BLaER1 (cell line): ENCODE results near the gene ATN1.

ENCODE experiments used
- H3K27ac ChIP-seq: shearing (Covaris generic); formaldehyde crosslinking; 2 replicates; pipeline ENCODE4 v1.8.1; 2022
- H3K27me3 ChIP-seq: shearing (Covaris generic); formaldehyde crosslinking; 2 replicates; pipeline ENCODE4 v1.8.1; 2022
- H3K36me3 ChIP-seq: shearing (Covaris generic); formaldehyde crosslinking; 2 replicates; pipeline ENCODE4 v1.8.1; 2022
- H3K4me1 ChIP-seq: shearing (Covaris generic); formaldehyde crosslinking; 2 replicates; pipeline ENCODE4 v1.8.1; 2022
- H3K4me2 ChIP-seq: shearing (Covaris generic); formaldehyde crosslinking; 2 replicates; pipeline ENCODE4 v1.8.1; 2022
- H3K4me3 ChIP-seq: shearing (Covaris generic); formaldehyde crosslinking; 2 replicates; pipeline ENCODE4 v1.8.1; 2022
- H3K9ac ChIP-seq: shearing (Covaris generic); formaldehyde crosslinking; 2 replicates; pipeline ENCODE4 v1.8.1; 2022
- H3K9me3 ChIP-seq: shearing (Covaris generic); formaldehyde crosslinking; 2 replicates; pipeline ENCODE4 v1.8.1; 2022
- H4K20me1 ChIP-seq: shearing (Covaris generic); formaldehyde crosslinking; 2 replicates; pipeline ENCODE4 v1.8.1; 2022
- Cebpa-rat ChIP-seq: shearing (Covaris generic); IDR thresholded peaks from 2 replicates; pipeline ENCODE4 v1.8.1; 2022

ATN1 gene

GRCh38 chr12:6980740-6981139, 53.0 kb downstream of the ATN1 start:
- Histone ChIP-seq H3K27me3 (no peaks in the 10 kb centered on the region), H4K20me1 (no peaks in the 10 kb centered on the region), H3K4me3 (no peak overlapping the region), H3K4me1 (no peaks in the 10 kb centered on the region), H3K9me3 (no peaks in the 10 kb centered on the region), H3K27ac (no peak overlapping the region), H3K9ac (no peak overlapping the region), H3K4me2 (no peak overlapping the region), H3K36me3 (peaks cover 100% of the 10 kb centered on the region)
- TF ChIP-seq Cebpa-rat = no peak

GRCh38 chr12:6981152-6982052, 53.6 kb downstream of the ATN1 start:
- Histone ChIP-seq H3K9ac (no peak overlapping the region), H3K27me3 (no peaks in the 10 kb centered on the region), H4K20me1 (no peaks in the 10 kb centered on the region), H3K36me3 (peaks cover 100% of the 10 kb centered on the region), H3K27ac (no peak overlapping the region), H3K4me3 (no peak overlapping the region), H3K9me3 (no peaks in the 10 kb centered on the region), H3K4me2 (no peak overlapping the region), H3K4me1 (no peaks in the 10 kb centered on the region)
- TF ChIP-seq Cebpa-rat = no peak

- Histone ChIP-seq H3K4me2 (no peak overlapping the region), H4K20me1 (no peaks in the 10 kb centered on the region), H3K9ac (no peak overlapping the region), H3K27ac (no peak overlapping the region), H3K9me3 (no peaks in the 10 kb centered on the region), H3K36me3 (peaks cover 99% of the 10 kb centered on the region), H3K4me1 (no peaks in the 10 kb centered on the region), H3K4me3 (no peak overlapping the region), H3K27me3 (no peaks in the 10 kb centered on the region)
- TF ChIP-seq Cebpa-rat = no peak
Measured at GRCh38 chr12:6982532-6982931, 54.8 kb downstream of the ATN1 start.

- no peak for TF ChIP-seq Cebpa-rat
Measured at GRCh38 chr12:6987956-6988553, 60.3 kb downstream of the ATN1 start.

More at GRCh38 chr12:6987956-6988553, 60.3 kb downstream of the ATN1 start:
- Histone ChIP-seq H3K27ac (no peak overlapping the region), H3K4me1 (no peaks in the 10 kb centered on the region), H3K36me3 (peaks cover 87% of the 10 kb centered on the region), H3K4me2 (no peak overlapping the region), H3K27me3 (no peaks in the 10 kb centered on the region), H3K4me3 (no peak overlapping the region), H4K20me1 (no peaks in the 10 kb centered on the region), H3K9ac (no peak overlapping the region), H3K9me3 (no peaks in the 10 kb centered on the region)
